Measurements from ENCODE around the gene LAT.

The LAT gene

DNA sequence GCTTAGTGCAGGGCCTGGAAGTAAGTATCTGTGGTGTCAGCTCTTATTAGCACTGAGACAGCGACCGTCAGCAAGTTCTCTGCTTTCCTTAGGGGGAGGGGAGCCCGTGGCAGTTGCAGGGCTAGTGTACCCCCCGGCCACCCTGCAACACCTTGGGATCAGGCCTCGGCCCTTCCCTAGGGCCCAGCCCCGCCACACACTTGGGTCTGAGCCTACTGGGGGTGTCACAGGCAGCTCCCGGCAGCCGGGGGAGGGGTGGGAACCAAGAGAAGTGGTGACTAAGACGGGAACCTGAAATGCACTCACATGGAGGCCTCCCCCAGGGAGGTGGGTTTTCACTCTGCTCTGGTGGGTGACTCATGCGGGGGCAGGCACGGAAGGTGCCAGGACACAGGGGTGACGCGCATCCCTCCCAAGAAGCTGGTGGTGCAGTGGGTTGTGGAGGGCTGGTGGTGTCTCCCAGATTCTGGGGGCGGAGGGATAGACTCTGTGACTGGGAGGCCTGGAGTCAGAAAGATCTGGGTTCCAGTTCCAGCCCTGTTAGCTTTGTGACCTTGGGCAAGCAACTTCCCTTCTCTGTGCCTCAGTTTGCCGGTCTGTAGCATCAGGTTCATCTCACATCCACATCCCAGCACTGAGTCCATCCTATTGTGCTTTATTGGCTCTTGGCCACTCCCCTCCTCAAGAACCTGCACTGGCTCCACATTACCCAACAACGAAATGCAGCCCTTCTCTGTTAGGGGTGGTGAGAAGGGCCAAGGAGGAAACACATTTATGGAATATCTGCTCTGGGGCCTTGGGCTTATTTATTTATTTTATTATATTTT lies 44.5 kb downstream of the LAT start:
- Histone ChIP-seq H3K36me3 (ENCODE audit: insufficient read depth, low read length) (no peaks in the 10 kb centered on the region), H3K4me3 (ENCODE audit: low read length, poor library complexity, severe bottlenecking) (no peak overlapping the region), H3F3A (ENCODE audit: low read depth) (no peaks in the 10 kb centered on the region), H4K20me1 (ENCODE audit: insufficient read depth, low read length, poor library complexity, severe bottlenecking) (no peaks in the 10 kb centered on the region), H3K4me2 (ENCODE audit: low read depth, low read length, poor library complexity, severe bottlenecking) (no peak overlapping the region), H3K9me2 (replicated peaks; ENCODE audit: low read depth, low read length) (no peaks in the 10 kb centered on the region), H2AFZ (ENCODE audit: low read length) (no peak overlapping the region), H3K9ac (ENCODE audit: low read depth, low read length, poor library complexity, severe bottlenecking) (no peak overlapping the region), H3K9me3 (ENCODE audit: insufficient read depth, low read depth, low read length) (no peaks in the 10 kb centered on the region), H3K79me2 (ENCODE audit: insufficient read depth, low read length) (no peaks in the 10 kb centered on the region), H3K4me1 (ENCODE audit: insufficient read depth, low read length, poor library complexity, severe bottlenecking) (peaks cover 15% of the 10 kb centered on the region), H3K27me3 (ENCODE audit: insufficient read depth, low read length, poor library complexity, severe bottlenecking) (no peaks in the 10 kb centered on the region)
- no peak for TF ChIP-seq EZH2phosphoT487 (IDR thresholded peaks at IDR 0.05; ENCODE audit: borderline replicate concordance)
- TF ChIP-seq, protein P1, sequence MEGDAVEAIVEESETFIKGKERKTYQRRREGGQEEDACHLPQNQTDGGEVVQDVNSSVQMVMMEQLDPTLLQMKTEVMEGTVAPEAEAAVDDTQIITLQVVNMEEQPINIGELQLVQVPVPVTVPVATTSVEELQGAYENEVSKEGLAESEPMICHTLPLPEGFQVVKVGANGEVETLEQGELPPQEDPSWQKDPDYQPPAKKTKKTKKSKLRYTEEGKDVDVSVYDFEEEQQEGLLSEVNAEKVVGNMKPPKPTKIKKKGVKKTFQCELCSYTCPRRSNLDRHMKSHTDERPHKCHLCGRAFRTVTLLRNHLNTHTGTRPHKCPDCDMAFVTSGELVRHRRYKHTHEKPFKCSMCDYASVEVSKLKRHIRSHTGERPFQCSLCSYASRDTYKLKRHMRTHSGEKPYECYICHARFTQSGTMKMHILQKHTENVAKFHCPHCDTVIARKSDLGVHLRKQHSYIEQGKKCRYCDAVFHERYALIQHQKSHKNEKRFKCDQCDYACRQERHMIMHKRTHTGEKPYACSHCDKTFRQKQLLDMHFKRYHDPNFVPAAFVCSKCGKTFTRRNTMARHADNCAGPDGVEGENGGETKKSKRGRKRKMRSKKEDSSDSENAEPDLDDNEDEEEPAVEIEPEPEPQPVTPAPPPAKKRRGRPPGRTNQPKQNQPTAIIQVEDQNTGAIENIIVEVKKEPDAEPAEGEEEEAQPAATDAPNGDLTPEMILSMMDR (conservative IDR thresholded peaks at IDR 0.05; ENCODE audit: low read length), result no peak

DNA sequence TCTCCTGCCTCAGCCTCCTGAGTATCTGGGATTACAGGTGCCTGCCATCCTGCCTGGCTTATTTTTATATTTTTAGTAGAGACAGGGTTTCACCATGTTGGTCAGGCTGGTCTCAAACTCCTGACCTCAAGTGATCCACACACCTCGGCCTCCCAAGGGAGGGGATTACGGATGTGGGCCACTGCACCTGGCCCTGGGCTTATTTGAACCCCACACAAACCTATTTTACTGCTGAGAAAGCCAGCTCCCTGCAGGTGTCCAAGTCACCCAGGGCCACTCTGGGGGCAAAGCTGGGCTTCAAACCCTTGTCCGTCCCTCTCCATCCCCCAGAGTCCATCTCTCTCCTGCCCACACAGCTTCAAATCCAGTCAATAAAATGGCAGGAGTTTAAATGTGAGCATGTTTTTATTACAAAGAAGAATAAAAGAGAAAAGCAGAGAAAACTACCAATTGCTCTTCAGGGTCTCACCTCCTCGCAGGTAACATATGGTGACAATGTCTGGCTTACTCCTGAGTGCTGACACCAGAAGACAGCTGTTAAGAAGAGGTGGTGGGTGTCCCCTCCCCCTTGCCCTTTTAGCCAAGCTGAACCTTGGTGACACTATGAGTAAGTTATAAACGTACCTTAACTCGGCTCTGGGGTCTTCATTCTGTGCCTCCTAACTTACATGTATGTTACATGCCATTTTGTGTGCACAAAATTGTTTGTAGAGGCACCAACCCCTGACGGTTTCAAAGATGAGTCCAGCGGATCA lies 45.4 kb downstream of the LAT start:
- Histone ChIP-seq H3K4me3 (ENCODE audit: low read length, poor library complexity, severe bottlenecking) (no peak overlapping the region), H3K79me2 (ENCODE audit: insufficient read depth, low read length) (no peaks in the 10 kb centered on the region), H3K36me3 (ENCODE audit: insufficient read depth, low read length) (no peaks in the 10 kb centered on the region), H3K9ac (ENCODE audit: low read depth, low read length, poor library complexity, severe bottlenecking) (no peak overlapping the region), H2AFZ (ENCODE audit: low read length) (peak overlapping the region; percentile 36; the same call in 1 of the 2 replicates), H3K9me3 (ENCODE audit: insufficient read depth, low read depth, low read length) (no peaks in the 10 kb centered on the region), H4K20me1 (ENCODE audit: insufficient read depth, low read length, poor library complexity, severe bottlenecking) (no peaks in the 10 kb centered on the region), H3F3A (ENCODE audit: low read depth) (no peaks in the 10 kb centered on the region), H3K4me2 (ENCODE audit: low read depth, low read length, poor library complexity, severe bottlenecking) (no peak overlapping the region), H3K9me2 (replicated peaks; ENCODE audit: low read depth, low read length) (no peaks in the 10 kb centered on the region), H3K4me1 (ENCODE audit: insufficient read depth, low read length, poor library complexity, severe bottlenecking) (peaks cover 7% of the 10 kb centered on the region), H3K27me3 (ENCODE audit: insufficient read depth, low read length, poor library complexity, severe bottlenecking) (no peaks in the 10 kb centered on the region)
- no peak for TF ChIP-seq EZH2phosphoT487 (IDR thresholded peaks at IDR 0.05; ENCODE audit: borderline replicate concordance)
- TF ChIP-seq, protein P1 (conservative IDR thresholded peaks at IDR 0.05; ENCODE audit: low read length), result no peak
